Measurements from ENCODE around the gene CNPY1. TPM values are rescaled to one million over a fixed set of nuclear protein-coding genes. Genes with fewer than 3 reads are reported as not detected.

Gene CNPY1
- total RNA-seq, 1 donor from 2014 or later: not detected

DNA sequence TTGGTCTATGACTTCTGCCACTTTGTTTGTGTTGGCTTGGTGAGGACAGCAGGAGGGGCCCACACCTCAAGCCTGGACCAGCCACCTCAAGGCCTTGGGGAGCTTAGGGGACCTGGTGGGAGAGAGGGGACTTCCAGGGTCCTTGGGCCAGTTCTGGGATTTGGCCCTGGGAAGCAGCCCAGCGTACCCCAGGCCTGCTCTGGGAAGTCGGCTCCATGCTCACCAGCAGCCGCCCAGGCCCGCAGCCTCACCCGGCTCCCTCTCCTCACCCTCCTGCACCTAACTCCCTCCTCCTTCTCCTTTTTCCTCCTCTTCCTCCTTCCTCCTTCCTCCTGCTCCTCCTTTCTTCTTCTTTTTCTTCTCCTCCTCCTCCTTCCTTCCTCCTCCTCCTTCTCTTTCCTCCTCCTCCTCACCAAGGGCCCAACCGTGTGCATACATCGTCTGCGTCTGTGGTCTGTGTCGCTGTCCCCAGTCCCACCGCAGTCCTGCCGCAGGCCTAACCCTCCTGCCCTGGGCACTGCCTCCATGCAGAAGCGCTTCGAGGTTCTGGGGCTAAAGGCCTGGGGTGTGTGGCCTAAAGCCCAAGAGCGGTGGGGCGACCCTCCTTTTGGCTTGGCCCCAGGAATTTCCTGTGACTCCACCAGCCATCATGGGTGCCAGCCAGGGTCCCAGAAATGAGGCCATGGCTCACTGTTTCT, 83.1 kb downstream of the CNPY1 start:
- H3K27ac ChIP-seq: no peak overlapping the region
- H3K4me1 ChIP-seq: peaks cover 38% of the 10 kb centered on the region
- H3K4me3 ChIP-seq: no peak overlapping the region
- TF ChIP-seq, protein P1, sequence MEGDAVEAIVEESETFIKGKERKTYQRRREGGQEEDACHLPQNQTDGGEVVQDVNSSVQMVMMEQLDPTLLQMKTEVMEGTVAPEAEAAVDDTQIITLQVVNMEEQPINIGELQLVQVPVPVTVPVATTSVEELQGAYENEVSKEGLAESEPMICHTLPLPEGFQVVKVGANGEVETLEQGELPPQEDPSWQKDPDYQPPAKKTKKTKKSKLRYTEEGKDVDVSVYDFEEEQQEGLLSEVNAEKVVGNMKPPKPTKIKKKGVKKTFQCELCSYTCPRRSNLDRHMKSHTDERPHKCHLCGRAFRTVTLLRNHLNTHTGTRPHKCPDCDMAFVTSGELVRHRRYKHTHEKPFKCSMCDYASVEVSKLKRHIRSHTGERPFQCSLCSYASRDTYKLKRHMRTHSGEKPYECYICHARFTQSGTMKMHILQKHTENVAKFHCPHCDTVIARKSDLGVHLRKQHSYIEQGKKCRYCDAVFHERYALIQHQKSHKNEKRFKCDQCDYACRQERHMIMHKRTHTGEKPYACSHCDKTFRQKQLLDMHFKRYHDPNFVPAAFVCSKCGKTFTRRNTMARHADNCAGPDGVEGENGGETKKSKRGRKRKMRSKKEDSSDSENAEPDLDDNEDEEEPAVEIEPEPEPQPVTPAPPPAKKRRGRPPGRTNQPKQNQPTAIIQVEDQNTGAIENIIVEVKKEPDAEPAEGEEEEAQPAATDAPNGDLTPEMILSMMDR (IDR thresholded peaks at IDR 0.05): no peak
- TF ChIP-seq POLR2A (IDR thresholded peaks at IDR 0.05): no peak
- TF ChIP-seq POLR2AphosphoS5 (IDR thresholded peaks at IDR 0.05; ENCODE audit: insufficient read depth in 1 of 2, low read depth in 1 of 2): no peak
- intact Hi-C loops (cut with DNase I): no loop called here
- H3K36me3 ChIP-seq: no peaks in the 10 kb centered on the region
- no peak for DNase-seq (ENCODE audit: extremely low spot score in 2 of 2)
- no peaks in the 10 kb centered on the region for H3K9me3 ChIP-seq
- H3K27me3 ChIP-seq: peaks cover 21% of the 10 kb centered on the region

DNA sequence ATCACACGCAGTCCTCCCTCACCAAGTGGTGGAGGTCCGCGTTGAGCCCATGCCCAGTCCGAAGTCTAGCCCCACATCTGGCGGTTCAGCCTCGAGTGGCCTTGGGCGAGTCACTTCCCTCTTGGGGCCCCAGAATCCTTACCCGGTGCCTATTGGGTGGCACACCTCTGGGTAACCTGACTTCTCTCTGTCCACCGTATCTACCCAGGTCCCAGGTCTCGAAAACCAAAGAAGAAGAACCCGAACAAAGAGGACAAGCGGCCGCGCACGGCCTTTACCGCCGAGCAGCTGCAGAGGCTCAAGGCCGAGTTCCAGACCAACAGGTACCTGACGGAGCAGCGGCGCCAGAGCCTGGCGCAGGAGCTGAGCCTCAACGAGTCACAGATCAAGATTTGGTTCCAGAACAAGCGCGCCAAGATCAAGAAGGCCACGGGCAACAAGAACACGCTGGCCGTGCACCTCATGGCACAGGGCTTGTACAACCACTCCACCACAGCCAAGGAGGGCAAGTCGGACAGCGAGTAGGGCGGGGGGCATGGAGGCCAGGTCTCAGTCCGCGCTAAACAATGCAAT, 84.1 kb downstream of the CNPY1 start:
- peaks cover 33% of the 10 kb centered on the region for H3K4me1 ChIP-seq
- intact Hi-C loops (cut with DNase I): no loop called here
- no peak overlapping the region for H3K27ac ChIP-seq
- H3K27me3 ChIP-seq: peaks cover 20% of the 10 kb centered on the region
- TF ChIP-seq, protein P1 (IDR thresholded peaks at IDR 0.05): no peak
- TF ChIP-seq POLR2A (IDR thresholded peaks at IDR 0.05) (no peak), POLR2AphosphoS5 (IDR thresholded peaks at IDR 0.05; ENCODE audit: insufficient read depth in 1 of 2, low read depth in 1 of 2) (no peak)
- H3K4me3 ChIP-seq: no peak overlapping the region
- no peak for DNase-seq (ENCODE audit: extremely low spot score in 2 of 2)
- H3K9me3 ChIP-seq: no peaks in the 10 kb centered on the region
- no peaks in the 10 kb centered on the region for H3K36me3 ChIP-seq

DNA sequence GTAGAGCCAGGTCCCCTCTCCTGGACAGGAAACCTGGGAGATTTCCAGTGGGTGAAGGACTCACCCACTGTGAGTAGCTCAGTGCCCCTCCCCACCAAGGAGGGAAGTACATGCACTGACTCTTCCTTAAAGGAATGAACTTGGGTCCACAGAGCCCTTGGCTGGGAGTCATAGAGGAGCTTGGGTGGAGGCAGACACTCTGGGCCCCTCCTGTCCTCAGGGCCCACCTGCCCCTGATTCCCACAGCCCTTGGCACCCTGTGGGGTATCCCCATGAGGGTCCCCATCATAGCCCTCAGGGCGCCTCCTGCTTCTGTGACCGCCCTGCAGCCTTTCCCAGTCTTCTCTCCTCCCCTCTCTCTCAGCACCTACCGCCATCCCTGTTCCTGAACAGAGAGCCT, 84.7 kb downstream of the CNPY1 start:
- DNase-seq (ENCODE audit: extremely low spot score in 2 of 2): no peak
- H3K27ac ChIP-seq: no peak overlapping the region
- intact Hi-C loops (cut with DNase I): no loop called here
- H3K4me1 ChIP-seq: peaks cover 33% of the 10 kb centered on the region
- H3K4me3 ChIP-seq: no peak overlapping the region
- H3K27me3 ChIP-seq: peaks cover 17% of the 10 kb centered on the region
- H3K9me3 ChIP-seq: no peaks in the 10 kb centered on the region
- no peak for TF ChIP-seq POLR2AphosphoS5 (IDR thresholded peaks at IDR 0.05; ENCODE audit: insufficient read depth in 1 of 2, low read depth in 1 of 2)
- TF ChIP-seq, protein P1 (IDR thresholded peaks at IDR 0.05): no peak
- no peak for TF ChIP-seq POLR2A (IDR thresholded peaks at IDR 0.05)
- no peaks in the 10 kb centered on the region for H3K36me3 ChIP-seq

DNA sequence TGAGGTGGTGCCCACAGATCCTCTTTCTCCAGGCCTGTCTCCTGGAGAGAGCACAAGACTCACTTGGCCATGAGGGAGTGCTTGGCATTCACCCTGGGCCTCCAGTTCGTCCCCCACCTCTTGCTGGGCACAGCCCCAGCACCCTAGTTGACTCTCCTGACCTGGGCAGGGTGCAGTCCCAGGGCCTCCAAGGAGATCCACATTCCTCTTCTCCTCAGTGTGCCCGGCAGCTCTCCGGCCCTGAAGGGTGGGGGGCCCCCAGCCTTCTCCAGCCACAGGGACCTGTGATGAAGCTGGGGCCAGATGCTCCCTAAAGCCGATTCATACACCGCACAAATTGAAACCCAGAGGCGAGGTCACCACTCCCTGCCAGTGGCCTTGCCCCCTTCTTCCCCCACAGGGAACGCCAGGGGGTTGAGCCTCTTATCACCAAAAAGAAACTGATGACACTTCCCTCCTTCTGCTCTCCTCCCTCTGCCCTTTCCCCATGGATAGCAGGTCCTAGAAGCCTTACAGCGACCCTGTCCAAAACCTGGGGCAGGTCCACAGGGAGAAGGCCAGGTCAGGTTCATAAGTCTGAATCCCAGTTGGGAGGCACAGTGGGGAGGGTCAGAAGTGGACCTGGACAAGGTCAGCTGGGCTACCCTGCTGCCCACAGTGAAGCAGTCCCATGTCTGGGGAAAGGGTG, 85.3 kb downstream of the CNPY1 start:
- TF ChIP-seq POLR2A (IDR thresholded peaks at IDR 0.05): no peak
- TF ChIP-seq, protein P1 (IDR thresholded peaks at IDR 0.05): no peak
- no peak for TF ChIP-seq POLR2AphosphoS5 (IDR thresholded peaks at IDR 0.05; ENCODE audit: insufficient read depth in 1 of 2, low read depth in 1 of 2)

More for the DNA sequence above, 85.3 kb downstream of the CNPY1 start:
- Histone ChIP-seq H3K4me1 (peaks cover 32% of the 10 kb centered on the region), H3K4me3 (no peak overlapping the region), H3K9me3 (no peaks in the 10 kb centered on the region), H3K27ac (no peak overlapping the region), H3K36me3 (no peaks in the 10 kb centered on the region), H3K27me3 (peaks cover 14% of the 10 kb centered on the region)
- no peak for DNase-seq (ENCODE audit: extremely low spot score in 2 of 2)
- intact Hi-C loops (cut with DNase I): no loop called here

Measured in vagina (tissue), 2 donors.